Islet of Langerhans (tissue), 1 donor: ENCODE measurements around the gene LY6G6F.

Experiments used
- FAIRE-seq: peaks from one replicate; lab custom pipeline; 2011; peaks lifted over from hg19 to GRCh38; lab: Jason Lieb, UNC

Gene LY6G6F

GRCh38 chr6:31706599-31706998 lies at the start of gene LY6G6F:
TSS of gene LY6G6F (plus strand) at chr6:31706866. CDS start at chr6:31706907, 41 bp downstream.
- no peak for FAIRE-seq

- FAIRE-seq, result no peak
Measured at GRCh38 chr6:31657406-31658157, 49.1 kb upstream of the LY6G6F start.

- FAIRE-seq, result no peak
Measured at GRCh38 chr6:31658158-31658688, 48.4 kb upstream of the LY6G6F start.

GRCh38 chr6:31658983-31659648 lies 47.5 kb upstream of the LY6G6F start:
- no peak for FAIRE-seq

- FAIRE-seq, result no peak
Measured at GRCh38 chr6:31659649-31660380, 46.9 kb upstream of the LY6G6F start.

- FAIRE-seq, result no peak
Measured at GRCh38 chr6:31660381-31661261, 46.0 kb upstream of the LY6G6F start, which contains the start of gene C6orf47. TSS of gene C6orf47 (minus strand) at chr6:31660778. CDS start at chr6:31659947, 831 bp downstream.

- no peak for FAIRE-seq
Measured at GRCh38 chr6:31661262-31662123, 45.2 kb upstream of the LY6G6F start.

GRCh38 chr6:31662124-31662723 lies 44.4 kb upstream of the LY6G6F start:
- no peak for FAIRE-seq

- FAIRE-seq, result no peak
Measured at GRCh38 chr6:31663126-31663960, 43.3 kb upstream of the LY6G6F start.

- FAIRE-seq, result no peak
Measured at GRCh38 chr6:31663961-31664789, 42.5 kb upstream of the LY6G6F start.

- no peak for FAIRE-seq
Measured at GRCh38 chr6:31664790-31665500, 41.7 kb upstream of the LY6G6F start, which contains the start of gene GPANK1. TSS of gene GPANK1 (minus strand) at chr6:31664997. CDS start at chr6:31664478, 519 bp downstream.

GRCh38 chr6:31665501-31666336 lies 40.9 kb upstream of the LY6G6F start, which contains the start of gene CSNK2B:
TSS of gene CSNK2B (plus strand) at chr6:31666080. CDS start at chr6:31666832, 752 bp downstream.
- FAIRE-seq, result no peak

GRCh38 chr6:31666337-31666965 lies 40.2 kb upstream of the LY6G6F start:
- FAIRE-seq, result no peak

- no peak for FAIRE-seq
Measured at GRCh38 chr6:31669676-31670075, 37.0 kb upstream of the LY6G6F start, which contains the start of gene LY6G5B. TSS of gene LY6G5B (plus strand) at chr6:31669976. CDS start at chr6:31670951, 975 bp downstream.

- no peak for FAIRE-seq
Measured at GRCh38 chr6:31676322-31676903, 30.3 kb upstream of the LY6G6F start.

- FAIRE-seq, result no peak
Measured at GRCh38 chr6:31676904-31677303, 29.8 kb upstream of the LY6G6F start.
